GM12872 (cell line): ENCODE results near the gene MAGI1.

Experiments
- CTCF ChIP-seq: IDR thresholded peaks from 3 replicates; pipeline ENCODE4 v1.5.1; 2011; ENCODE audit warnings: low read depth, mild to moderate bottlenecking, low read length, moderate library complexity; ENCODE audit not compliant: insufficient read depth

The MAGI1 gene

GRCh38 chr3:65402597-65402996 is 636.1 kb downstream of the MAGI1 start:
- TF ChIP-seq CTCF: no peak

- no peak for TF ChIP-seq CTCF
These were observed 637.1 kb downstream of the MAGI1 start for GRCh38 chr3:65401359-65402305.

GRCh38 chr3:65400899-65401298 is 637.8 kb downstream of the MAGI1 start:
- TF ChIP-seq CTCF: no peak

- no peak for TF ChIP-seq CTCF
These were observed 639.8 kb downstream of the MAGI1 start for GRCh38 chr3:65398953-65399352.

GRCh38 chr3:65396078-65396477 is 642.6 kb downstream of the MAGI1 start:
- TF ChIP-seq CTCF: no peak

- no peak for TF ChIP-seq CTCF
These were observed 647.6 kb downstream of the MAGI1 start for GRCh38 chr3:65391068-65391467.

- no peak for TF ChIP-seq CTCF
These were observed 652.9 kb downstream of the MAGI1 start for GRCh38 chr3:65385805-65386204.
